HG03571 (cell line): Measurements from ENCODE around the gene RAD51B.

Experiments
- ATAC-seq: cut with Tn5 transposase; IDR thresholded peaks from one replicate; pipeline ENCODE4 v1.9.1; 2021; ENCODE audit not compliant: unreplicated experiment

The RAD51B gene

GRCh38 chr14:68263563-68264259, 444.1 kb downstream of the RAD51B start:
- no peak for ATAC-seq

- ATAC-seq, result no peak
These were observed 444.6 kb downstream of the RAD51B start for GRCh38 chr14:68264260-68264569.

- ATAC-seq, result no peak
These were observed 447.4 kb downstream of the RAD51B start for GRCh38 chr14:68266998-68267397.

GRCh38 chr14:68268197-68268596, 448.6 kb downstream of the RAD51B start:
- ATAC-seq, result peak; percentile 56

- no peak for ATAC-seq
These were observed 449.1 kb downstream of the RAD51B start for GRCh38 chr14:68268719-68269118.

- no peak for ATAC-seq
These were observed 449.8 kb downstream of the RAD51B start for GRCh38 chr14:68269136-68269927.

- ATAC-seq, result no peak
These were observed 450.8 kb downstream of the RAD51B start for GRCh38 chr14:68270342-68270741.

- ATAC-seq, result no peak
These were observed 452.4 kb downstream of the RAD51B start for GRCh38 chr14:68271913-68272391.

- no peak for ATAC-seq
These were observed 453.8 kb downstream of the RAD51B start for GRCh38 chr14:68273413-68273812.

- no peak for ATAC-seq
These were observed 455.1 kb downstream of the RAD51B start for GRCh38 chr14:68274725-68275124.

- no peak for ATAC-seq
These were observed 459.2 kb downstream of the RAD51B start for GRCh38 chr14:68278576-68279436.

- ATAC-seq, result no peak
These were observed 459.8 kb downstream of the RAD51B start for GRCh38 chr14:68279437-68279720.

- peak; percentile 37 for ATAC-seq
These were observed 460.2 kb downstream of the RAD51B start for GRCh38 chr14:68279777-68280233.

- no peak for ATAC-seq
These were observed 461.9 kb downstream of the RAD51B start for GRCh38 chr14:68281497-68281896.

- ATAC-seq, result no peak
These were observed 463.1 kb downstream of the RAD51B start for GRCh38 chr14:68282479-68283377.

- no peak for ATAC-seq
These were observed 464.0 kb downstream of the RAD51B start for GRCh38 chr14:68283378-68284123.

GRCh38 chr14:68284333-68284732, 464.8 kb downstream of the RAD51B start:
- ATAC-seq, result no peak

- ATAC-seq, result no peak
These were observed 465.3 kb downstream of the RAD51B start for GRCh38 chr14:68284834-68285233.

GRCh38 chr14:68285421-68286179, 466.0 kb downstream of the RAD51B start:
- ATAC-seq, result no peak
